KOPT-K1 (cell line): ENCODE results near the gene HS3ST4.
"Not testable (repeated sequence)": the region's sequence is repeated elsewhere in the genome, so short reads cannot be mapped to it uniquely, and the experiment has no call there.

Source experiments
- H3K27ac ChIP-seq: fragments of 200-600 bp; sonication (generic); 2 replicates; pipeline ENCODE4 v1.5.1; 2016; ENCODE audit warnings: antibody characterized with exemption, mild to moderate bottlenecking, low read depth, low read length; ENCODE audit not compliant: poor library complexity, severe bottlenecking
- H3K36me3 ChIP-seq: fragments of 200-600 bp; sonication (generic); 2 replicates; pipeline ENCODE4 v1.5.1; 2017; ENCODE audit warnings: antibody characterized with exemption, mild to moderate bottlenecking, low read length, moderate library complexity; ENCODE audit not compliant: insufficient read depth
- H3K9me3 ChIP-seq: fragments of 200-600 bp; sonication (generic); 2 replicates; pipeline ENCODE4 v1.5.1; 2017; ENCODE audit warnings: antibody characterized with exemption, low read length, mild to moderate bottlenecking; ENCODE audit not compliant: insufficient read depth, poor library complexity, severe bottlenecking

The HS3ST4 gene

DNA sequence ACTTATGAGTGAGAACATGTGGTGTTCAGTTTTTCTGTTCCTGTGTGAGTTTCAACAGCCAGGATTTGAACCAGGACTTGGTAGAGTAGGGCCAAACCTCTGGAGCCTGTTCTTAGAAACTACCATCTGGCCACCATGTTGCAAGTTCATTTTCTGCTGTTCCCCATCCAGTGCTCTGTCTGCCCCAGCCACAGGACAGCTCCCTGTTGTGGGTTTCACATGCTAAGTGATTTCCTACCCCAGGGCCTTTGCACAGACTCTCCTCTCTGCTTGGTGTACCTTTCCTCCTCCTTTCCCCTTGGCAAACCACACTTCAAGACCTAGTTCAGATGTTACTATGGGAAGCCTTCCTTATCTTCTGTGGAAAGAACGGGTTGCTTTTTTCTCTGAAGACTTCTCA is 79.5 kb downstream of the HS3ST4 start:
- H3K27ac ChIP-seq: no peak overlapping the region
- no peaks in the 10 kb centered on the region for H3K9me3 ChIP-seq

DNA sequence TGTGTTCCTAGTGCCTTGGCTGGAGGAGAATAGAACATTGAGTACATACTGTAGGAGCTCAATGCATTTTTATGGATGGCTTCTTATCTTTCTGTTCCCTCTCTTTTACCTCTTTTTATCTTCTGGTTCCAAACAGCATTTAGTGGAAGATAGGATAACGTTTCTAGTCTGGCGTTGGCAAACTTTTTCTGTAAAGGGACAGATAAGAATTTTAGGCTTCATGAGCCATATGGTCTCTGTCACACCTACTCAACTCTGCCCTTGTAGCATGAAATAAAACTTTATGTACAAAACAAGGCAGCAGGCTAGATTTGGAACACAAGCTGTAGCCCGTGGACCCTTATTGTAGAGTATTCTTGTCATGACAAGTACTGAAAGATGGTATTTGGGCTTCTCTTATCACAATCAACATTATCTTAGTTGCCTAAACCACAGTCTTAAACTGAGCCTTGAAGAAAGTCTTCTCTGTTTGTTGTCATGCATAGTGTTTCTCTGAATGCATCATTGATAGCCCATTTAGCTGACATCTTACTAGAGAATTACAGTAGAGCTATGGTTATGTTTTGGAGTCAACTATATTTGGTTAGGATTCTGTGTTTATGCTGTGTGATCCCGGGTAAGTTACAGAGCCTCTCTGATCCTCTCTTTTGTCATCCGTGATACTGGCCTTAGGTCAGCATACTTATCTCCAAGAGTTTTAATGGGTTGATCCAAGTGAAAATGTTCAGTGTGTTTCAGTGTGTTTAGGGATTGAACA is 80.2 kb downstream of the HS3ST4 start:
- H3K36me3 ChIP-seq: no peaks in the 10 kb centered on the region
- no peaks in the 10 kb centered on the region for H3K9me3 ChIP-seq
- H3K27ac ChIP-seq: no peak overlapping the region

More for the DNA sequence above, 79.5 kb downstream of the HS3ST4 start:
- H3K36me3 ChIP-seq: no peaks in the 10 kb centered on the region

GRCh38 chr16:25776214-25776613 is 84.5 kb downstream of the HS3ST4 start:
- not testable (repeated sequence) for H3K36me3 ChIP-seq, H3K9me3 ChIP-seq, H3K27ac ChIP-seq

- H3K27ac ChIP-seq: no peak overlapping the region
- H3K36me3 ChIP-seq: no peaks in the 10 kb centered on the region
- no peaks in the 10 kb centered on the region for H3K9me3 ChIP-seq
Measured at GRCh38 chr16:25783226-25783625, 91.5 kb downstream of the HS3ST4 start.

GRCh38 chr16:25785361-25785760 is 93.6 kb downstream of the HS3ST4 start:
- no peaks in the 10 kb centered on the region for H3K36me3 ChIP-seq
- no peaks in the 10 kb centered on the region for H3K9me3 ChIP-seq
- H3K27ac ChIP-seq: no peak overlapping the region

GRCh38 chr16:25786748-25787147 is 95.0 kb downstream of the HS3ST4 start:
- H3K36me3 ChIP-seq: no peaks in the 10 kb centered on the region
- no peak overlapping the region for H3K27ac ChIP-seq
- H3K9me3 ChIP-seq: no peaks in the 10 kb centered on the region

- no peaks in the 10 kb centered on the region for H3K36me3 ChIP-seq
- no peak overlapping the region for H3K27ac ChIP-seq
- no peaks in the 10 kb centered on the region for H3K9me3 ChIP-seq
Measured at GRCh38 chr16:25788637-25789036, 96.9 kb downstream of the HS3ST4 start.

- no peaks in the 10 kb centered on the region for H3K36me3 ChIP-seq
- H3K27ac ChIP-seq: no peak overlapping the region
Measured at GRCh38 chr16:25796239-25796638, 104.5 kb downstream of the HS3ST4 start.

GRCh38 chr16:25798065-25798464 is 106.3 kb downstream of the HS3ST4 start:
- Histone ChIP-seq H3K9me3 (no peaks in the 10 kb centered on the region), H3K27ac (no peak overlapping the region), H3K36me3 (no peaks in the 10 kb centered on the region)

More at GRCh38 chr16:25796239-25796638, 104.5 kb downstream of the HS3ST4 start:
- H3K9me3 ChIP-seq: no peaks in the 10 kb centered on the region

DNA sequence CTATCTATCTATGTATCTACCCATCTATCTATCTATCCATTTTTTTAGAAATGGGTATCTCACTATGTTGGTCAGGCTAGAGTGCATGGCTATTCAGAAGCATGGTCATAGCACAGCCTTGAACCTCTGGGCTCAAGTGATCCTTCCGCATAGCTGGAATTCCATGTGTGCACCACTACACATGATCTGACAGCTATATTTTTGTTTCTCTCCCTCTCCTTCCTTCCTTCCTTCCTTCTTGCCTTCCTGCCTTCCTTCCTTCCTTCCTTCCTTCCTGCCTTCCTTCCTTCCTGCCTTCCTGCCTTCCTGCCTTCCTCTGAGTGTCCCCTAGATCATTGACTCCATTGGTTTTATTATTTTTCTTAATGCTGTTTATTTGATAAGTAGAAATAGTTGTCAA is 108.1 kb downstream of the HS3ST4 start:
- no peak overlapping the region for H3K27ac ChIP-seq
- H3K9me3 ChIP-seq: no peaks in the 10 kb centered on the region
- no peaks in the 10 kb centered on the region for H3K36me3 ChIP-seq

GRCh38 chr16:25812215-25812614 is 120.5 kb downstream of the HS3ST4 start:
- Histone ChIP-seq H3K27ac (no peak overlapping the region), H3K36me3 (no peaks in the 10 kb centered on the region), H3K9me3 (no peaks in the 10 kb centered on the region)

GRCh38 chr16:25817295-25817694 is 125.5 kb downstream of the HS3ST4 start:
- Histone ChIP-seq H3K9me3 (no peaks in the 10 kb centered on the region), H3K36me3 (no peaks in the 10 kb centered on the region), H3K27ac (no peak overlapping the region)

DNA sequence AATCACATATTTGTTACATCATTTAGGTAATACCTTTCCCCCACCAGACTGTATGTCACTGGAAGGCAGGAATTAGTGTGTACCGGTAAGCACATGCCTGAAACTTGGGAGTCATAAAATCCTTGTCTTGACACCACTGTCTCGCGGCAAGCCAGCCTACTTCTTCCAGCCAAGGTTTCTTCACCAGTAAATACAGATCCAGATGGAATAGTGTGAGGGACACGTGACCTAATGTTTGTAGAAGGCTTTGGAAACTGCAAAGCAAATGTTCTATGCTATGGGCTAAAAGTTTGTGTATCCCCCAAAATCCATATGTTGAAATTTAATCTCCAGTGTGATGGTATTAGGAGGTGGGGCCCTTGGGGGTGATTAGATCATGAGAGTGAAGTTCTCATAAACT is 126.1 kb downstream of the HS3ST4 start:
- no peaks in the 10 kb centered on the region for H3K9me3 ChIP-seq
- no peaks in the 10 kb centered on the region for H3K36me3 ChIP-seq
- no peak overlapping the region for H3K27ac ChIP-seq

GRCh38 chr16:25823891-25824290 is 132.1 kb downstream of the HS3ST4 start:
- no peaks in the 10 kb centered on the region for H3K36me3 ChIP-seq
- no peaks in the 10 kb centered on the region for H3K9me3 ChIP-seq
- H3K27ac ChIP-seq: no peak overlapping the region

GRCh38 chr16:25827709-25828108 is 135.9 kb downstream of the HS3ST4 start:
- H3K9me3 ChIP-seq: no peaks in the 10 kb centered on the region
- H3K36me3 ChIP-seq: no peaks in the 10 kb centered on the region
- H3K27ac ChIP-seq: no peak overlapping the region

DNA sequence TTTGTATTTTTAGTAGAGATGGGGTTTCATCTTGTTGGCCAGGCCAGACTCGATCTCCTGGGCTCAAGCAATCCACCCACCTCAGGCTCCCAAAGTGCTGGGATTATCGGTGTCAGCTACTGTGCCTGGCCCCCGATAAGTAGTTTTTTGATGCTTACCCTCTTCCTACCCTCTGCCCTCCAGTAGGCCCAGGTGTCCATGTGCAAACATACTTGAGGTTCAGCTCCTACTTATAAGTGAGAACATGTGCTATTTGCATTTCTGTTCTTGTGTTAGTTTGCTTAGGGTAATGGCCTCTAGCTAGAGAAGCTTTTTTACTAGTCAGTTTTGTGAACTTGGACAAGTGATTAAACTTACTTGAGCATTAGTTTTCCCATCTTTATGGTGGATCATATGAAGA is 136.8 kb downstream of the HS3ST4 start:
- Histone ChIP-seq H3K36me3 (no peaks in the 10 kb centered on the region), H3K27ac (no peak overlapping the region), H3K9me3 (no peaks in the 10 kb centered on the region)
